ENCODE measurements around the gene PLXDC1. TPM values are rescaled to one million over a fixed set of nuclear protein-coding genes. Genes with fewer than 3 reads are reported as not detected.
"Not testable (repeated sequence)": the region's sequence is repeated elsewhere in the genome, so short reads cannot be mapped to it uniquely, and the experiment has no call there.

PLXDC1 gene
- total RNA-seq, 2 experiments from 2014 or later, result 9.6 to 17.9 TPM

- H3K4me3 Mint-ChIP-seq, result no peak overlapping the region
- peaks cover 7% of the 10 kb centered on the region for H3K4me1 Mint-ChIP-seq
- no peak for DNase-seq
- no peak for ATAC-seq (ENCODE audit: low read depth)
- peaks cover 42% of the 10 kb centered on the region for H3K27me3 Mint-ChIP-seq
- H3K9me3 Mint-ChIP-seq, result no peaks in the 10 kb centered on the region
- POLR2A ChIA-PET, result no interaction called here
- no peak overlapping the region for H3K27ac Mint-ChIP-seq
- H3K36me3 Mint-ChIP-seq, result no peaks in the 10 kb centered on the region
Measured at GRCh38 chr17:39028690-39029089, 122.7 kb downstream of the PLXDC1 start.

- peak overlapping the region; percentile 44 for H3K4me3 Mint-ChIP-seq
- no peak overlapping the region for H3K27ac Mint-ChIP-seq
- peaks cover 7% of the 10 kb centered on the region for H3K4me1 Mint-ChIP-seq
- peaks cover 42% of the 10 kb centered on the region for H3K27me3 Mint-ChIP-seq
- no peak for ATAC-seq (ENCODE audit: low read depth)
- POLR2A ChIA-PET, result no interaction called here
- H3K36me3 Mint-ChIP-seq, result no peaks in the 10 kb centered on the region
- no peaks in the 10 kb centered on the region for H3K9me3 Mint-ChIP-seq
- no peak for DNase-seq
Measured at GRCh38 chr17:39027455-39028035, 123.9 kb downstream of the PLXDC1 start.

GRCh38 chr17:39026980-39027451 is 124.4 kb downstream of the PLXDC1 start:
- Mint-ChIP-seq H3K27ac (no peak overlapping the region), H3K4me3 (peak overlapping the region; percentile 44), H3K4me1 (peaks cover 7% of the 10 kb centered on the region), H3K27me3 (peaks cover 40% of the 10 kb centered on the region), H3K9me3 (no peaks in the 10 kb centered on the region), H3K36me3 (no peaks in the 10 kb centered on the region)
- ATAC-seq (ENCODE audit: low read depth) (peak; percentile 85), DNase-seq (peak; percentile 49)
- POLR2A ChIA-PET, result no interaction called here

DNA sequence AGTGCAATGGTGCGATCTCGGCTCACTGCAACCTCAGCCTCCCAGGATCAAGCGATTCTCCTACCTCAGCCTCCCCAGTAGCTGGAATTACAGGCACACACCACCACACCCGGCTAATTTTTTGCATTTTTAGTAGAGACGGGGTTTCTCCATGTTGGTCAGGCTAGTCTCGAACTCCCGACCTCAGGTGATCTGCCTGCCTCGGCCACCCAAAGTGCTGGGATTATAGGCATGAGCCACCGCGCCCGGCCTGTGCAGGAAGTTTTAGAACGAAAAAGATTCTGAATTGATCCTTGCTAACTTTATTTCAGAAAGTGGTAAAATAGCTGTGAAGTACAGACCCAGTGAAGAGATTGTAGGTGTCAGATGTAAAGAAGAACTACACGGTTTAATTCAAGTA is 125.1 kb downstream of the PLXDC1 start:
- ATAC-seq (ENCODE audit: low read depth); H3K27ac Mint-ChIP-seq; POLR2A ChIA-PET; H3K9me3 Mint-ChIP-seq; DNase-seq; H3K36me3 Mint-ChIP-seq; H3K4me3 Mint-ChIP-seq; H3K4me1 Mint-ChIP-seq: not testable (repeated sequence)
- peaks cover 35% of the 10 kb centered on the region for H3K27me3 Mint-ChIP-seq

DNA sequence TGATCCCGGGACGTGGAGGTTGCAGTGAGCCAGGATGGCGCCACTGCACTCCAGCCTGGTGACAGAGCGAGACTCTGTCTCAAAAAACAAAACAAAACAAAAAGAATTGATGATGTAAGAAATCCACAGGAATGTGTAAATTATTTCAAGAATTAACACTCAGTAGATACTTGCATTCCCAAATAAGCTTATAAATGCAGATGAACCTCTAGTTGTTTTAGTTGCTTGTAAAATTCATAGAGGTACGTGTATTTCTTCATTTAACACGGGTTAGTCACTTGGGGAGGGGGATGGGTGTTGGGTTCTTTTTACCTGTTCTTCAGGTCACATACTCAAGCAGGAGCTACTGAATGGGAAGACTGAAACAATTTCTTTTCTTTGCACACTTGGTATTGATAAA is 128.5 kb downstream of the PLXDC1 start:
- Mint-ChIP-seq H3K9me3 (no peaks in the 10 kb centered on the region), H3K4me1 (peaks cover 17% of the 10 kb centered on the region), H3K36me3 (no peaks in the 10 kb centered on the region), H3K27ac (no peak overlapping the region), H3K4me3 (no peak overlapping the region), H3K27me3 (peaks cover 26% of the 10 kb centered on the region)
- ATAC-seq (ENCODE audit: low read depth) (no peak), DNase-seq (no peak)
- POLR2A ChIA-PET, result no interaction called here

- DNase-seq; H3K27ac Mint-ChIP-seq; H3K36me3 Mint-ChIP-seq; H3K4me3 Mint-ChIP-seq; H3K9me3 Mint-ChIP-seq; ATAC-seq (ENCODE audit: low read depth); H3K27me3 Mint-ChIP-seq: not testable (repeated sequence)
- peaks cover 23% of the 10 kb centered on the region for H3K4me1 Mint-ChIP-seq
- POLR2A ChIA-PET, result interaction anchor here (0.6 kb wide), 1 partner anchor 271 kb away, joined by 3 read pairs; no protein-coding TSS in a partner anchor
Measured at GRCh38 chr17:39020037-39020436, 131.4 kb downstream of the PLXDC1 start.

GRCh38 chr17:39018267-39019134 is 132.9 kb downstream of the PLXDC1 start:
- peaks cover 23% of the 10 kb centered on the region for H3K4me1 Mint-ChIP-seq
- ATAC-seq (ENCODE audit: low read depth), result no peak
- no peaks in the 10 kb centered on the region for H3K27me3 Mint-ChIP-seq
- no peaks in the 10 kb centered on the region for H3K36me3 Mint-ChIP-seq
- POLR2A ChIA-PET, result interaction anchor here (0.6 kb wide), 1 partner anchor 80 kb away, joined by 4 read pairs; no protein-coding TSS in a partner anchor
- DNase-seq, result no peak
- H3K27ac Mint-ChIP-seq, result no peak overlapping the region
- H3K4me3 Mint-ChIP-seq, result peak overlapping the region; percentile 14
- H3K9me3 Mint-ChIP-seq, result no peaks in the 10 kb centered on the region

DNA sequence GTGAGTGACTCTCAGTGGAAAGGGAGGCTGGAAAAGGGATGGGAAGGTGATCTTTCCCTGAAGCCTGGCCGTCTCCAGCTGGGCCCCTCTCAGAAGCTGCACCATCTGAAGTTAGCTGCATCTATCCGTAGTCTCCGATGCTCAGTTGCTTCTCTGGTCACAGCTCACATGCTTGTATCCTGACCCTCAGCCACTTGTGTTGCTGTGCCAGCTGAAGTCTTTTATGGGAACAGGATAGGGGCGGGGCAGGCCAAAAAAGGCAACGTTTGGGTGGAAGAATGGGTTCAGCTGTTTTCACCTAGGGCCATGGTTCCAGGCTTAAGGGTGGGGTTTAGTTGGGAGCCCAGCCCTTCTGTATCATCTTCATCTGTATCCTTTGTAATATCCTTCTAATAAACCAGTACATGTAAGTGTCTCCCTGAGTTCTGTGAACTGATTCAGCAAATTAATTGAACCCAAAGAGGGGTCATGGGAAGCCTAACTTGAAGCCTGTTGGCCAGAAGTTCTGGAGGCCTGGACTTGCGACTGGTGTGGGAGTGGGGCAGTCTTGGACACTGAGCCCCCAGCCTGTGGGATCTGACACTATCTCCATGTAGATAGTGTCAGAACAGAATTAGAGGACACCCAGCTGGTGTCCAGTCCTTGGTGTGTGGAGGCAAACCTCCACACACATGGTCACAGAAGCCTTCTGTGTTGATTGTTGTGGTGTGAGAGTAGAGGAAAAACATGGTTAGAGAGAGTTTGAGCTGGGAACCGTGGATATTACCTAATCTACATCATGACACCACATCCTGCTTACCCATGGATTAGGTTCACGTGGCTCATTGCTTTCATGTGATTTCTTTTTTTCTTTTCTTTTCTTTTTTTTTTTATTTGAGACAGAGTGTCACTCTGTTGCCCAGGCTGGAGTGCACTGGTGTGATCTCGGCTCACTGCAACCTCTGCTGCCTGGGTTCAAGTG is 135.0 kb downstream of the PLXDC1 start:
- Mint-ChIP-seq H3K36me3 (no peaks in the 10 kb centered on the region), H3K4me3 (peak overlapping the region; percentile 52), H3K9me3 (no peaks in the 10 kb centered on the region), H3K27ac (peak overlapping the region; percentile 79), H3K27me3 (no peaks in the 10 kb centered on the region), H3K4me1 (peaks cover 23% of the 10 kb centered on the region)
- POLR2A ChIA-PET, result interaction anchor here (1.2 kb wide), 1 partner anchor 40 kb away, joined by 4 read pairs; no protein-coding TSS in a partner anchor
- DNase-seq (no peak), ATAC-seq (ENCODE audit: low read depth) (peak; percentile 79)

DNA sequence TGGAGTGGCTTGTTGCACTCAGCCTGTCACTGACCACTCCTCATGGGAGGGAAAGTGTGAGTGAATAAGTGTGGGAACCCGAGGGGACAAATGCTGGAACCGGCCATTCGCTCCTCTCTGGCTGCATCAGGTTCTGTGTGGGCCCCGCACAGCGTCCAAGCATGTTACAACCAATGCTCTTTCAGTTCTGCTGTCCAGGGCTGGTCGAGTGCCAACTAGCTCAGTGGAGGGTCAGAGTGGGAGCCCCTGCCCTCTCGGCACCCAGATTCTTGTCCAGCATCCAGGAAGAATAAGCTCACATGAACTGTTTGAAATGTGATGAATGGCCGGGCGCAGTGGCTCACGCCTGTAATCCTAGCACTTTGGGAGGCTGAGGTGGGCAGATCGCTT is 135.9 kb downstream of the PLXDC1 start:
- Mint-ChIP-seq H3K9me3 (no peaks in the 10 kb centered on the region), H3K27ac (no peak overlapping the region), H3K4me3 (no peak overlapping the region), H3K27me3 (no peaks in the 10 kb centered on the region), H3K4me1 (peaks cover 23% of the 10 kb centered on the region), H3K36me3 (no peaks in the 10 kb centered on the region)
- POLR2A ChIA-PET, result no interaction called here
- DNase-seq (no peak), ATAC-seq (ENCODE audit: low read depth) (no peak)

- Mint-ChIP-seq H3K36me3 (no peaks in the 10 kb centered on the region), H3K4me1 (peaks cover 23% of the 10 kb centered on the region), H3K27me3 (no peaks in the 10 kb centered on the region), H3K4me3 (no peak overlapping the region), H3K27ac (no peak overlapping the region), H3K9me3 (no peaks in the 10 kb centered on the region)
- POLR2A ChIA-PET, result no interaction called here
- ATAC-seq (ENCODE audit: low read depth) (no peak), DNase-seq (no peak)
Measured at GRCh38 chr17:39014795-39015545, 136.5 kb downstream of the PLXDC1 start.

DNA sequence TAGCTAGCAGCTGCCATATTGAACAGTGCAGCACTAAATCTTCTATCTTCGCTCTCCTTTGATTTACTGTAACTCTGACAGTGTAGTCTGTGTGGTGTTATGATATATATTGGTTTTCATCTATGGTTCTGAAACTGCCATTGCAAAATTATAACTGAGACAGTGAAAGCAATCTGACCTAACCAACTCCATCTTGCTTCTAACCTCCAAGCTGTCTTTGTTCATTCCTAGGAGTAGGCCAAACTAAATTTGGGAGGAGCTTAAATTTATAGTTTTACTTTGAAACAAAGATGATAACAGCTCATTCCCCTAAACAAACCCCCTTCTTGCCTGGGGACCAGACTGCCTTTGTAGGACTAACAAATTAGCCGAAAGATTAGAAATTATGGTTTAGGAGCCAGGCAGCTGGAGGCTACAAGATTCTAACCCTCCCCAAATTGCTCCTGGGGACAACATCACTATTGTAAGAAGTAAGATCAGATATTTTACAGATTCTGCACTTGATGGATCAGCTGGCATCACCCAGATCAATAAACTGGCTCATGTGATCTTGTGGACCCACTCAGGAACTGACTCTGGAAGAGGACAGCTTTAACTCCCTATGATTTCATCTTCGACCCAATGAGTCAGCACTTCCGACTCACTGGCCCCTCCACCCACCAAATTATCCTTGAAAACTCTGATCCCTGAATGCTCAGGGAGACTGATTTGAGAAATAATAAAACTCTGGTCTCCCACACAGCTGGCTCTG is 137.2 kb downstream of the PLXDC1 start:
- ATAC-seq (ENCODE audit: low read depth) (no peak), DNase-seq (no peak)
- Mint-ChIP-seq H3K9me3 (no peaks in the 10 kb centered on the region), H3K4me3 (no peak overlapping the region), H3K4me1 (peaks cover 23% of the 10 kb centered on the region), H3K27me3 (no peaks in the 10 kb centered on the region), H3K36me3 (no peaks in the 10 kb centered on the region), H3K27ac (no peak overlapping the region)
- POLR2A ChIA-PET, result no interaction called here
